Gastroesophageal sphincter (tissue), 3 donors: ENCODE data around the gene DTNBP1.

Experiments
- POLR2A ChIP-seq, 2 donors: fragments of 450-650 bp; IDR thresholded peaks; one replicate each; pipeline ENCODE4 v1.6.1; 2017; ENCODE audit warnings: antibody characterized with exemption in 2 of 2, mild to moderate bottlenecking in 2 of 2, moderate library complexity in 1 of 2
- TF ChIP-seq, protein P1 (sequence below), 4 experiments: fragments of 200-600 bp in 2 of 4; fragments of 450-650 bp in 2 of 4; sonication (generic) in 1 of 4; IDR thresholded peaks; one replicate each; pipeline ENCODE4 v1.5.1; 2017 to 2019; ENCODE audit warnings: antibody characterized with exemption in 4 of 4, mild to moderate bottlenecking in 2 of 4, moderate library complexity in 2 of 4

DNA sequence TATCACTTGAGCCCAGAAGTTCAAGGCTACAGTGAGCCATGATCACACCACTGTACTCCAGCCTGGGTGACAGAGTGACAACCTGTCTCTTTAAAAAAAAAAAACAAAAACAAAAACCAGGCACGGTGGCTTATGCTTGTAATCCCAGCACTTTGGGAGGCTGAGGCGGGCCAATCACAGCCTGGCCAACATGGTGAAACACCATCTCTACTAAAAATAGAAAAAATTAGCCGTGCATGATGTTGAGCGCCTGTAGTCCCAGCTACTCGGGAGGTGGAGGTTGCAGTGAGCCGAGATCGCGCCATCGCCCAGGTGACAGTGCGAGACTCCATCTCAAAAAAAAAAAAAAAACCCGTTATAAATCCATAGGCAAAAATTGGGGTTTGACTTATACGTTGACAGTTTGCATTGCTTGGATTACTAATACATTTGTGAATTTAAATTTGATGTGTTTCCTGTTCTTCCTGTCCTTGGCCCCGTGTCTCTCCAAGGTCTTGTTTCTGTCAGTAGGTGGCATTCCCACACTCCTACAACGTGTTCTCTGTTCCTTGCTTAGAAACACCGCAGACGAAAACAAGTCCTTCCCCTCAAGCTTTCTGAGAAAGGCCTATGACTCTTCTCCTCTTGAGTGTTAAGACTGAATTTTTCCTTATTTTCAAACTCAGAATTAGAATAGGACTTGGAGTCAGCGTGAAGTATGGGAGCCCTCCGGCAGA lies 147.0 kb downstream of the DTNBP1 start:
- TF ChIP-seq POLR2A (IDR thresholded peaks at IDR 0.05): no peak
- TF ChIP-seq, protein P1, sequence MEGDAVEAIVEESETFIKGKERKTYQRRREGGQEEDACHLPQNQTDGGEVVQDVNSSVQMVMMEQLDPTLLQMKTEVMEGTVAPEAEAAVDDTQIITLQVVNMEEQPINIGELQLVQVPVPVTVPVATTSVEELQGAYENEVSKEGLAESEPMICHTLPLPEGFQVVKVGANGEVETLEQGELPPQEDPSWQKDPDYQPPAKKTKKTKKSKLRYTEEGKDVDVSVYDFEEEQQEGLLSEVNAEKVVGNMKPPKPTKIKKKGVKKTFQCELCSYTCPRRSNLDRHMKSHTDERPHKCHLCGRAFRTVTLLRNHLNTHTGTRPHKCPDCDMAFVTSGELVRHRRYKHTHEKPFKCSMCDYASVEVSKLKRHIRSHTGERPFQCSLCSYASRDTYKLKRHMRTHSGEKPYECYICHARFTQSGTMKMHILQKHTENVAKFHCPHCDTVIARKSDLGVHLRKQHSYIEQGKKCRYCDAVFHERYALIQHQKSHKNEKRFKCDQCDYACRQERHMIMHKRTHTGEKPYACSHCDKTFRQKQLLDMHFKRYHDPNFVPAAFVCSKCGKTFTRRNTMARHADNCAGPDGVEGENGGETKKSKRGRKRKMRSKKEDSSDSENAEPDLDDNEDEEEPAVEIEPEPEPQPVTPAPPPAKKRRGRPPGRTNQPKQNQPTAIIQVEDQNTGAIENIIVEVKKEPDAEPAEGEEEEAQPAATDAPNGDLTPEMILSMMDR (IDR thresholded peaks at IDR 0.05): no peak
